ENCODE results near the gene SEZ6. TPM values are rescaled to one million over a fixed set of nuclear protein-coding genes. Genes with fewer than 3 reads are reported as not detected.

The SEZ6 gene
- total and polyA plus RNA-seq, 11 donors: 0.25 TPM; not detected in 10

DNA sequence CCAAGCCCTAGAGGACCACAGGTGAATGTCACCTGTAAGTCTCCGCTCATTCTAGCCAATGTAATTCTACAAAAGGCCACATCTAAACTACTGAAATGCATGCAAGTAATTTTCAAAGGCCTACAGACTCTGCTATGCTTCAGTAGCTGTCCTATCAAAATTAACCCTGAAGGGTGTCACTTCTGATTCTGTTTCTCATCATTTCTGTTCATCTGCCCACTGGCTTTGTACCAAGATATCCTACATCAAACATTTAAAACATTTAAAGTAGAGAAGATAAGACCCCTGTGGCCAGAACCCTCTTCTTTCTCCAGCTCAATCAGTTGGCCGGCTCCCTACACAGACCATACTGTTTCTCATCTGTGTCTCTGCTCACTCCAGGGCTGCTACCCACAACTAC lies 76.0 kb downstream of the SEZ6 start:
- H3K4me1 ChIP-seq: peaks cover 0 to 46% (median 13%) of the 10 kb centered on the region in 12 donors
- no peaks in the 10 kb centered on the region for H3K27me3 ChIP-seq
- no peak for TF ChIP-seq POLR2A (IDR thresholded peaks at IDR 0.05)
- TF ChIP-seq, protein P1, sequence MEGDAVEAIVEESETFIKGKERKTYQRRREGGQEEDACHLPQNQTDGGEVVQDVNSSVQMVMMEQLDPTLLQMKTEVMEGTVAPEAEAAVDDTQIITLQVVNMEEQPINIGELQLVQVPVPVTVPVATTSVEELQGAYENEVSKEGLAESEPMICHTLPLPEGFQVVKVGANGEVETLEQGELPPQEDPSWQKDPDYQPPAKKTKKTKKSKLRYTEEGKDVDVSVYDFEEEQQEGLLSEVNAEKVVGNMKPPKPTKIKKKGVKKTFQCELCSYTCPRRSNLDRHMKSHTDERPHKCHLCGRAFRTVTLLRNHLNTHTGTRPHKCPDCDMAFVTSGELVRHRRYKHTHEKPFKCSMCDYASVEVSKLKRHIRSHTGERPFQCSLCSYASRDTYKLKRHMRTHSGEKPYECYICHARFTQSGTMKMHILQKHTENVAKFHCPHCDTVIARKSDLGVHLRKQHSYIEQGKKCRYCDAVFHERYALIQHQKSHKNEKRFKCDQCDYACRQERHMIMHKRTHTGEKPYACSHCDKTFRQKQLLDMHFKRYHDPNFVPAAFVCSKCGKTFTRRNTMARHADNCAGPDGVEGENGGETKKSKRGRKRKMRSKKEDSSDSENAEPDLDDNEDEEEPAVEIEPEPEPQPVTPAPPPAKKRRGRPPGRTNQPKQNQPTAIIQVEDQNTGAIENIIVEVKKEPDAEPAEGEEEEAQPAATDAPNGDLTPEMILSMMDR (IDR thresholded peaks at IDR 0.05): no peak
- no peak for ATAC-seq
- H3K9me3 ChIP-seq: peaks cover 0 to 3% (median 0%) of the 10 kb centered on the region in 12 donors
- intact Hi-C loops (cut with DNase I): no loop called here
- DNase-seq: no peak
- no peak overlapping the region for H3K27ac ChIP-seq
- peaks cover 0 to 33% (median 21%) of the 10 kb centered on the region in 9 donors for H3K36me3 ChIP-seq
- WGBS, 4 donors: 70 to 90% (median 74%) methylated on average over 2 of the region's 2 CpGs
- no peak overlapping the region for H3K4me3 ChIP-seq

DNA sequence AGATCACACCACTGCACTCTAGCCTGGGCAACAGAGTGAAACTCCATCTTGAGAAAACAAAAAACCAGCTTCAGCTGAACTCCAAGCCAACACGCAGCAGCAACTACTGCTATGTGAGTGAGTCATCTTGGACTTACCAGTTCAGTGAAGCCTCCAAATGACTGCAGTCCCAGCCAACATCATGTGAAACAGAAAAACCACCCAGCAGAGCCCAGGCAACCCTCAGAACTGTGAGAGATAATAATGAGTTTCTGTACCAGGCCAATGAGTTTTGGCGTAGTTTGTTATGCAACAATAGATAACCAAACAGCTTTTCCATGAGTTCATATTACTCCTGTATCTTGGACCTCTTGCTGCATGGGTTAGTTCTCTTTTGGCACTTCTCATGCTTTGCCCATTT lies 77.8 kb downstream of the SEZ6 start:
- Histone ChIP-seq H3K36me3 (peaks cover 0 to 48% (median 38%) of the 10 kb centered on the region in 9 donors), H3K27ac (no peak overlapping the region), H3K4me1 (peaks cover 0 to 48% (median 9%) of the 10 kb centered on the region in 12 donors), H3K9me3 (peaks cover 0 to 3% (median 0%) of the 10 kb centered on the region in 12 donors), H3K27me3 (no peaks in the 10 kb centered on the region), H3K4me3 (no peak overlapping the region)
- no peak for DNase-seq
- WGBS, 4 donors: 96 to 99% (median 97%) methylated on average over 2 of the region's 2 CpGs
- ATAC-seq: no peak
- intact Hi-C loops (cut with DNase I): no loop called here
- TF ChIP-seq, protein P1 (IDR thresholded peaks at IDR 0.05): no peak
- no peak for TF ChIP-seq POLR2A (IDR thresholded peaks at IDR 0.05)

DNA sequence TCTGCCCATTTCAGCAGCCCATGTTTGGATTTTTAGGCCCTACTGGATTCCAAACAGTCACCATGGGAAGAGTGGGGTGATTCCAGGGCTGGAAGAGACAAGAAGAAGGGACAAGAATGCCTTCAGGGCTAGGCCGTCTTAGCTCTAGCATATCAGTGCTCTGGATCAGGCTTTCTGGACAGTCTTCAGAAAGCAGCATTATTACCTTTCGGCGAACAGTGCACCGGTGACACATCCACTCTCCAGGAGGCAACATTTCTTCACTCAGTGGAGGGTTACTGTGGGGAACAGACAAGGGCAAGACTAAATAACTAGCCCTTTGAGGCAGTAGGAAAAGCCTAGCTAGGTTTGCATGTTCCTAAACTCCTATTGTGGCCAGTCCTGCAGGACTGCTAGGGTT lies 79.0 kb downstream of the SEZ6 start:
- peaks cover 0 to 59% (median 51%) of the 10 kb centered on the region in 9 donors for H3K36me3 ChIP-seq
- TF ChIP-seq POLR2A (IDR thresholded peaks at IDR 0.05): no peak
- TF ChIP-seq, protein P1 (IDR thresholded peaks at IDR 0.05): no peak
- H3K4me3 ChIP-seq: no peak overlapping the region
- peak overlapping the region in 5 of 12 donors; percentile 6 to 87 (median 35) for H3K27ac ChIP-seq
- intact Hi-C loops (cut with DNase I): no loop called here
- no peaks in the 10 kb centered on the region for H3K27me3 ChIP-seq
- DNase-seq (no peak), ATAC-seq (no peak)
- WGBS, 4 donors: 93 to 95% (median 94%) methylated on average over 4 of the region's 4 CpGs
- peaks cover 0 to 48% (median 8%) of the 10 kb centered on the region in 12 donors for H3K4me1 ChIP-seq
- peaks cover 0 to 3% (median 0%) of the 10 kb centered on the region in 12 donors for H3K9me3 ChIP-seq

GRCh38 chr17:28926366-28926765 lies 79.5 kb downstream of the SEZ6 start:
- peaks cover 0 to 48% (median 8%) of the 10 kb centered on the region in 12 donors for H3K4me1 ChIP-seq
- H3K27ac ChIP-seq: peak overlapping the region in 6 of 12 donors; percentile 6 to 87 (median 37)
- H3K27me3 ChIP-seq: no peaks in the 10 kb centered on the region
- H3K4me3 ChIP-seq: no peak overlapping the region
- 81 to 93% (median 90%) methylated on average over 2 of the region's 2 CpGs for WGBS, 4 donors
- ATAC-seq (no peak), DNase-seq (no peak)
- no peak for TF ChIP-seq POLR2A (IDR thresholded peaks at IDR 0.05)
- TF ChIP-seq, protein P1 (IDR thresholded peaks at IDR 0.05): no peak
- peaks cover 0 to 63% (median 55%) of the 10 kb centered on the region in 9 donors for H3K36me3 ChIP-seq
- intact Hi-C loops (cut with DNase I): no loop called here
- H3K9me3 ChIP-seq: peaks cover 0 to 3% (median 0%) of the 10 kb centered on the region in 12 donors

Data from heart left ventricle (tissue), 16 donors.